Uterus (tissue), 2 donors: ENCODE data around the gene NOTCH2.
"Not testable (repeated sequence)": the region's sequence is repeated elsewhere in the genome, so short reads cannot be mapped to it uniquely, and the experiment has no call there.

Experiments used
- CTCF ChIP-seq, 4 experiments: fragments of 200-600 bp in 2 of 4; fragments of 450-650 bp in 2 of 4; sonication (generic) in 2 of 4; IDR thresholded peaks; one replicate each; pipeline ENCODE4 v1.5.1; 2016 to 2019; ENCODE audit warnings: antibody characterized with exemption in 4 of 4, mild to moderate bottlenecking in 2 of 4, moderate library complexity in 1 of 4
- POLR2A ChIP-seq, 2 donors: fragments of 450-650 bp; IDR thresholded peaks; one replicate each; pipeline ENCODE4 v1.6.1; 2016; ENCODE audit warnings: antibody characterized with exemption in 2 of 2, mild to moderate bottlenecking in 1 of 2, moderate library complexity in 1 of 2

- TF ChIP-seq POLR2A, CTCF (IDR thresholded peaks at IDR 0.05): not testable (repeated sequence)
These were observed 48.1 kb upstream of the NOTCH2 start for GRCh38 chr1:120117371-120118177.
